ENCODE measurements around the gene PKM.
"Not testable (repeated sequence)": the region's sequence is repeated elsewhere in the genome, so short reads cannot be mapped to it uniquely, and the experiment has no call there.

The PKM gene

GRCh38 chr15:72175186-72176044 lies 55.6 kb downstream of the PKM start:
- no peak for DNase-seq

- no peak for DNase-seq
Observed at GRCh38 chr15:72174551-72175165, 56.3 kb downstream of the PKM start.

- no peak for DNase-seq
Observed at GRCh38 chr15:72173864-72174550, 57.0 kb downstream of the PKM start.

GRCh38 chr15:72173401-72173800 lies 57.6 kb downstream of the PKM start:
- DNase-seq, result no peak

GRCh38 chr15:72172796-72173195 lies 58.2 kb downstream of the PKM start:
- no peak for DNase-seq

- DNase-seq, result not testable (repeated sequence)
Observed at GRCh38 chr15:72171978-72172377, 59.0 kb downstream of the PKM start.

GRCh38 chr15:72170691-72171090 lies 60.3 kb downstream of the PKM start:
- DNase-seq, result no peak

- DNase-seq, result no peak
Observed at GRCh38 chr15:72169921-72170611, 60.9 kb downstream of the PKM start.

GRCh38 chr15:72169236-72169920 lies 61.6 kb downstream of the PKM start:
- no peak for DNase-seq

GRCh38 chr15:72168808-72169190 lies 62.2 kb downstream of the PKM start:
- DNase-seq, result no peak

GRCh38 chr15:72168131-72168807 lies 62.7 kb downstream of the PKM start:
- DNase-seq, result no peak

- no peak for DNase-seq
Observed at GRCh38 chr15:72167445-72167844, 63.5 kb downstream of the PKM start.

GRCh38 chr15:72166716-72167417 lies 64.1 kb downstream of the PKM start:
- DNase-seq, result no peak

GRCh38 chr15:72163719-72164118 lies 67.3 kb downstream of the PKM start:
- DNase-seq, result peak in 1 of 2 experiments; percentile 16

- DNase-seq, result no peak
Observed at GRCh38 chr15:72162569-72162968, 68.4 kb downstream of the PKM start.

- no peak for DNase-seq
Observed at GRCh38 chr15:72161361-72162132, 69.4 kb downstream of the PKM start.

- no peak for DNase-seq
Observed at GRCh38 chr15:72160696-72161245, 70.2 kb downstream of the PKM start.

GRCh38 chr15:72156928-72157327 lies 74.1 kb downstream of the PKM start:
- no peak for DNase-seq

GRCh38 chr15:72155635-72156616 lies 75.1 kb downstream of the PKM start:
- peak; percentile 74 to 90 for DNase-seq
